Ascending aorta (tissue), 2 donors: ENCODE data around the gene CYP19A1. TPM values are rescaled to one million over a fixed set of nuclear protein-coding genes. Genes with fewer than 3 reads are reported as not detected.
A peak's percentile ranks its signal among the peaks of the same experiment; 100 is the strongest.

Experiments
- DNase-seq, 2 donors: peaks; one replicate each; pipeline ENCODE4 v3.0.0-alpha.2; 2019; ENCODE audit warnings: low spot score in 2 of 2
- H3K27ac ChIP-seq, 2 donors: fragments of 200-600 bp; sonication (generic); one replicate each; pipeline ENCODE4 v1.5.1; 2016 to 2017; ENCODE audit warnings: mild to moderate bottlenecking in 1 of 2
- H3K27me3 ChIP-seq: fragments of 200-600 bp; sonication (generic); one replicate; pipeline ENCODE4 v1.5.1; 2017
- H3K36me3 ChIP-seq, 2 donors: fragments of 200-600 bp; sonication (generic); one replicate each; pipeline ENCODE4 v1.5.1; 2016
- H3K4me1 ChIP-seq, 2 donors: fragments of 200-600 bp; sonication (generic); one replicate each; pipeline ENCODE4 v1.5.1; 2016 to 2017; ENCODE audit warnings: mild to moderate bottlenecking in 1 of 2
- H3K4me3 ChIP-seq, 2 donors: fragments of 200-600 bp; sonication (generic); one replicate each; pipeline ENCODE4 v1.5.1; 2016 to 2017; ENCODE audit warnings: mild to moderate bottlenecking in 1 of 2
- H3K9me3 ChIP-seq, 2 donors: fragments of 200-600 bp; sonication (generic); one replicate each; pipeline ENCODE4 v1.5.1; 2016
- intact Hi-C: fragments of 100-400 bp; cut with DNase I; formaldehyde crosslinking; loops from one replicate; pipeline ENCODE4 v1.15.1; 2023
- total RNA-seq: library from RNA; depleted of rRNA; stranded (reverse); fragments of >200 nt; gene quantifications from one replicate; pipeline ENCODE4 v1.1.0, GENCODE V29; 2016
- TF ChIP-seq, protein P1 (sequence below), 3 experiments: fragments of 200-600 bp in 2 of 3; fragments of 450-650 bp in 1 of 3; sonication (generic) in 2 of 3; IDR thresholded peaks; one replicate each; pipeline ENCODE4 v1.5.1; 2016 to 2019; ENCODE audit warnings: antibody characterized with exemption in 3 of 3, mild to moderate bottlenecking in 1 of 3, moderate library complexity in 1 of 3

CYP19A1 gene
- total RNA-seq, 1 donor from 2014 or later: 95.7 TPM

DNA sequence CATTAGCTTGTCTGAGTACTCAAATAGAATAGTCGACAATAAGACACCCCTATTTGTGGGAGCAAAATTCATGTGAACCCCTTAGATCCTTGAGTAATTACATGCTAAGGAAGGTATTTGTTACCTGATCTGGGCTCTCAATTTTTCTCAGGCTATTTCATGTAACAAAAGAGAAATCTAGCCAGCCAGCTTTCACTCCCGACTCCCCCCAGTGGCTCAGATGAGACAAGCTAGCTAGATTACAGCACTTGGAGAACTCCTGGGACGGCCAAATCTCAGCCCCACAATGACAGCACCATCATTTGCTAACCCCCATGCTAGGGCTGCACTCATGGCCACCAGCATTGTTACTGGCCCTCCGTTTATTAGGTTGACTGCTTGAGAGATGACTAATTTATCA is 44.4 kb upstream of the CYP19A1 start:
- Histone ChIP-seq H3K4me1 (peaks cover 0 to 9% of the 10 kb centered on the region in 2 donors), H3K36me3 (peaks cover 3 to 8% of the 10 kb centered on the region in 2 donors), H3K27ac (no peak overlapping the region), H3K9me3 (no peaks in the 10 kb centered on the region), H3K4me3 (no peak overlapping the region), H3K27me3 (no peaks in the 10 kb centered on the region)
- no peak for DNase-seq
- TF ChIP-seq, protein P1, sequence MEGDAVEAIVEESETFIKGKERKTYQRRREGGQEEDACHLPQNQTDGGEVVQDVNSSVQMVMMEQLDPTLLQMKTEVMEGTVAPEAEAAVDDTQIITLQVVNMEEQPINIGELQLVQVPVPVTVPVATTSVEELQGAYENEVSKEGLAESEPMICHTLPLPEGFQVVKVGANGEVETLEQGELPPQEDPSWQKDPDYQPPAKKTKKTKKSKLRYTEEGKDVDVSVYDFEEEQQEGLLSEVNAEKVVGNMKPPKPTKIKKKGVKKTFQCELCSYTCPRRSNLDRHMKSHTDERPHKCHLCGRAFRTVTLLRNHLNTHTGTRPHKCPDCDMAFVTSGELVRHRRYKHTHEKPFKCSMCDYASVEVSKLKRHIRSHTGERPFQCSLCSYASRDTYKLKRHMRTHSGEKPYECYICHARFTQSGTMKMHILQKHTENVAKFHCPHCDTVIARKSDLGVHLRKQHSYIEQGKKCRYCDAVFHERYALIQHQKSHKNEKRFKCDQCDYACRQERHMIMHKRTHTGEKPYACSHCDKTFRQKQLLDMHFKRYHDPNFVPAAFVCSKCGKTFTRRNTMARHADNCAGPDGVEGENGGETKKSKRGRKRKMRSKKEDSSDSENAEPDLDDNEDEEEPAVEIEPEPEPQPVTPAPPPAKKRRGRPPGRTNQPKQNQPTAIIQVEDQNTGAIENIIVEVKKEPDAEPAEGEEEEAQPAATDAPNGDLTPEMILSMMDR (IDR thresholded peaks at IDR 0.05): peak in 2 of 3 experiments; percentile 20 to 41
- intact Hi-C loops: loop anchor here (5.0 kb wide), 1 partner anchor 45 kb away; the partner anchor contains the start of gene CYP19A1

DNA sequence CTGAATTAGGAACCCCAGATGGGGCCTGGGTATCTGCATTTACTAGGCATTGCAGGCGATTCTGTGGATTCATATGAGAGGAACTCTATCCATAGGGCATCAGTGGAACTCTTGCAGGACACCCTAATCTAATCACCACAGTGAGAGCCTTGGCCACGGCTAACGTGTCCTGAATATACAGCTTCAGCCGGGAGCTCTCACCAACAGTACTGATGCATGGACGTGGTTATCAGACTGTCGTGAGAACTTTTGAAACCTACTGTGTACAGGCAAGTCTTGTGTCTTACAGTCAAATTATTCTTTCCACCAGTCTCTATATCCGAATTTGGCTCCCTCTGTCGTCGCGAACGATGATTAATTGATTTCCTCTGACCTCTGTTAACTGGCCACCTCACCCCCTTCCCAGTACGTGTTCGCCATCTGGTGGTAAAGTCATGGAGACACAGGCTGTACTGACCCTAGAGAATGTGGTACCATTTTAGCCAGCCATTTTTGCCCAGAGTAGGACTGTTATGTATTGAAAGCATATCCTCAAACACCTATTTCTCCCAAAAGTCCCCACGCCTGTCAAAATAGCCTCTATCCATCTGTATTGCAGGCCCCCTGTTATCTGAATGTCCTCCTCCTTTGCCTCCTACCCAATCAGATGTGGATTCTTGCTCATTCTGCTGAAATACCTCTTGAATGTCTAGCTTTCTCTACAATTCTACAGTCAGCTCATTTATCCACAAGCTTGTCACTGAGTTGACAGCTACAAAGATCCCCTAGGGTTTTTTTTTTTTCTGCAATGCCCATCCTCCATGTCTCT is 42.8 kb upstream of the CYP19A1 start:
- intact Hi-C loops: loop anchor here (1.0 to 5.0 kb wide), 4 partner anchors 44 to 218 kb away; partner anchors contain the start of gene CYP19A1
- Histone ChIP-seq H3K9me3 (no peaks in the 10 kb centered on the region), H3K36me3 (peaks cover 3 to 8% of the 10 kb centered on the region in 2 donors), H3K4me1 (peaks cover 0 to 9% of the 10 kb centered on the region in 2 donors), H3K4me3 (no peak overlapping the region), H3K27me3 (no peaks in the 10 kb centered on the region), H3K27ac (no peak overlapping the region)
- TF ChIP-seq, protein P1 (IDR thresholded peaks at IDR 0.05): peak; percentile 92 to 94 (median 92)
- DNase-seq: peak in 1 of 2 donors; percentile 85

DNA sequence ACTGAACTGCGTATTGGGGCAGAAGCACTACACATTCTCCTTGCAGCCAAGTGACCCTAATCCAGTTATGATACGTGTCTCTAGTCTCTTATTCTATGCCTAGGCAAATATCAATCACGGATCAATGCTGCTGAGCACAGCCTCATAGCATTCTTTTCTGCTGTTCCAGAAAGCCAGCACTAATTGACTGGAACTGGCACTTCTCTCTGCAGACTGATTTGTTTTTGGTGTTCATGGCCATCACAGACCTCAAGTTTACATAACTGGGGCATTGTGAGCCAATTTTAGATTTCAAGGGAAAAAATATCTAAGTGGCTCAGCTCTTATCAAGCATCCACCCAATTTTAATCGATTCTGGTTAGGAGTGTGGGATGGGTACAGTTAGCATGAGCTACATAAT is 41.0 kb upstream of the CYP19A1 start:
- no peak overlapping the region for H3K4me3 ChIP-seq
- peaks cover 0 to 9% of the 10 kb centered on the region in 2 donors for H3K4me1 ChIP-seq
- no peak for DNase-seq
- H3K27me3 ChIP-seq: no peaks in the 10 kb centered on the region
- H3K36me3 ChIP-seq: peaks cover 3 to 5% of the 10 kb centered on the region in 2 donors
- H3K27ac ChIP-seq: no peak overlapping the region
- H3K9me3 ChIP-seq: no peaks in the 10 kb centered on the region
- TF ChIP-seq, protein P1 (IDR thresholded peaks at IDR 0.05): no peak
- intact Hi-C loops: no loop called here

DNA sequence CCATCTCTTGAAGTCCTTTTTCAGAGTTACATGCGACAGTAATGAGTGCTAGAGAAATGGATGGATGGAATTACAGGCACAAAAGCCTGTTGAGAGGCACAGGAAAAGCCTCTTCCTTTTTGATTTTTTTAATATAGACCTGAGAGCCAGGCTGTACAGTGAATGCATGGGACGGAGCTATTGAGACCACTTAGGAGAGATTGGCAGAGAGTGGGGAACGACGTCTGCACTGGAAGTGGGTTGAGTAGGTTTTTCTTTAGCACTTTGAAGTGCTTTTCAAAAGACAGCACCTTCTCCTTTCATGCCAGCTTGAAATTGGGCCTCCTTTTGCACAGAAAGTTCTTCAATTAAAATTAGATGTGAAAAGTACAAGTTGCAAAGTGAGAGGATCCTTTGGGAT is 40.0 kb upstream of the CYP19A1 start:
- no peak overlapping the region for H3K27ac ChIP-seq
- DNase-seq: no peak

DNA sequence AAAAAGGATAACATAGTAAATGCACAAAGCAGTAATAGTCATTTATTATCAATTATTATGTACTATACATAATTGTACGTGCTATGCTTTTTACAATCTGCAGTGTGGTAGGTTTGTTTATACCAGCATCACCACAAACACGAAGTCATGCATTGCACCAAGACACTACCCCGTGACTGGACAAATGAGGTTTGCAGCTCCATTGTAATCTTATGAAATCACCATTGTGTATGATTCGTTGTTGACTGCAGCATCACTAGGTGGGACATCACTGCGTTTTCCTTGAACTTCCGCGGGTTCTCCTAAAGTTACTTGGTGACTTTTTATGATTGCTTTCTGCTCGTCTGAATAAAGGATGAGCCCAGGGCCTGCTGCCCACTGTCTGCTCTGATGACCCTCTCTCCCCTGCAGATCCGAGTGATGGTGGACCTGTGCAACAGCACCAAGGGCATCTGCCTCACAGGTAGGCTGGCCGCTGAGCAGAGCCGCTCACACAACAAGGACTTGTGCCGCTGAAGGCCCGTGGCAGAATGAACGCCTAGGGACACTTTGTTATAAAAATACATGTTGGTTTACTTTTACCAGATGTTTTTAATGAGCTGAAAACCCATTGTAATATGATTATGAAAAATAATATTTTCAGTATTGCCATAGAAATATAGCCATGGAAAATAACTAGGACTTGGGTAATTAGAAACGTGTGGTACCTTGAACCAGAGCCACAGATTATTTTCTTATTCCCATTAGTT is 38.8 kb upstream of the CYP19A1 start:
- H3K36me3 ChIP-seq: no peaks in the 10 kb centered on the region
- H3K27ac ChIP-seq: no peak overlapping the region
- no peaks in the 10 kb centered on the region for H3K9me3 ChIP-seq
- TF ChIP-seq, protein P1 (IDR thresholded peaks at IDR 0.05): no peak
- intact Hi-C loops: no loop called here
- H3K27me3 ChIP-seq: no peaks in the 10 kb centered on the region
- no peak for DNase-seq
- H3K4me1 ChIP-seq: peaks cover 0 to 9% of the 10 kb centered on the region in 2 donors
- no peak overlapping the region for H3K4me3 ChIP-seq

More for the DNA sequence above, 40.0 kb upstream of the CYP19A1 start:
- TF ChIP-seq, protein P1 (IDR thresholded peaks at IDR 0.05): no peak
- H3K9me3 ChIP-seq: no peaks in the 10 kb centered on the region
- no peak overlapping the region for H3K4me3 ChIP-seq
- peaks cover 0 to 9% of the 10 kb centered on the region in 2 donors for H3K4me1 ChIP-seq
- H3K36me3 ChIP-seq: no peaks in the 10 kb centered on the region
- intact Hi-C loops: no loop called here
- H3K27me3 ChIP-seq: no peaks in the 10 kb centered on the region
